HG03159 (cell line): ENCODE results near the gene COX5A.
A peak's percentile ranks its signal among the peaks of the same experiment; 100 is the strongest.

Experiments
- ATAC-seq: cut with Tn5 transposase; IDR thresholded peaks from one replicate; pipeline ENCODE4 v1.9.1; 2021; ENCODE audit warnings: mild to moderate bottlenecking, moderate library complexity; ENCODE audit not compliant: unreplicated experiment

The COX5A gene

DNA sequence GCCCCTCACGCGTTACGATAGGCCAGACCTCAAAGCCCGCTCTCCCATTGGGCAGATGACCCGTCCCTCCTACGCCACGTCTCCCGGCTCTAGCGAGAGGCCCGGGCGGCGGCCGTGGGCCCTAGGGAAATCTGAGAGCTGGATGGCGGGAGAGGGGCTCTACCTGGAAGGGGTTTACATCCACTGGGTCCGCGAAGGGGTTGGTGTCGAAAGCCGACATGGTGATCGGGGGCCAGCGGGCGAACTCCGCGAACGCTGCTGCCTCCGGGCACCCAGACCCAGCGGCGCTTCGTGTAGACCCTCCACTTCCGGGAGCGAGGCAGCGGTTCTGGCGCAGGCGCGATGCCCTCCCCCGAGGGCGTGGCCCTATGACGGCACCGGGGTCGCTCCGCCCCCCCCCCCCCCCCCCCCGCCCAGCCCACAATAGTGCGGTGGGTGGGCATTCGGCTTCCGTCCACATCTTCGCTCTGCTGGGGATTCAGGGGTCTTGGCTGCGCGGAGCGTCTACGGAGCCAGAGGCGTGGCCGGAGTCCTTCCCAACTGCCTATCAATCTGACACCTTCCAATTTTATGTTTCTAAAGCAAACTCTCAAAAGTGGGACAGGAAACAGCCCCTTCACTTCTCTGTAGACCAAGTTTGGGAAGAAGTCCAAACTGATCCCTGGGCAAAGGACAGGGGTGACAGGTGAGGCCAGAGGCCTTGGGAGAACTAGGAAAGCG, 64.7 kb downstream of the COX5A start, which contains the start of gene SCAMP2:
Gene SCAMP2, minus strand, starts transcription at position 330 of the 720 bp plus-strand sequence. Its CDS starts 110 bp downstream, at position 220.
- peak; percentile 79 for ATAC-seq

DNA sequence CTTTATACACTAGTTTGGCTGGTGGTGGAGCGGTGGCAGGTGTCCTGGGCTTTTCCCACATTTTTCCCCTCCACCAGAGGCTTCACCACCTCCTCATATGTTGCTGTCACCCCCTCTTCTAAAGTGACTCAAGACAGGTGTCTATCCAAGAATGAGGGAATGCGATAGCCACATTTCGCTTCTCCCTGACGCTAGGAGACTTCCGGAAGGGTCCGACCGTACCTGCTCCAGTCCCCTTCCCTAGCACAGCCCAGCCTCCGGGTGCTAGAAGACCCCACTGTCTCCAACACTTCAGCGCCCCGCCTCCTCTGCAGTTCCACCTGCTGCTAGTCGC, 65.2 kb downstream of the COX5A start:
- no peak for ATAC-seq

DNA sequence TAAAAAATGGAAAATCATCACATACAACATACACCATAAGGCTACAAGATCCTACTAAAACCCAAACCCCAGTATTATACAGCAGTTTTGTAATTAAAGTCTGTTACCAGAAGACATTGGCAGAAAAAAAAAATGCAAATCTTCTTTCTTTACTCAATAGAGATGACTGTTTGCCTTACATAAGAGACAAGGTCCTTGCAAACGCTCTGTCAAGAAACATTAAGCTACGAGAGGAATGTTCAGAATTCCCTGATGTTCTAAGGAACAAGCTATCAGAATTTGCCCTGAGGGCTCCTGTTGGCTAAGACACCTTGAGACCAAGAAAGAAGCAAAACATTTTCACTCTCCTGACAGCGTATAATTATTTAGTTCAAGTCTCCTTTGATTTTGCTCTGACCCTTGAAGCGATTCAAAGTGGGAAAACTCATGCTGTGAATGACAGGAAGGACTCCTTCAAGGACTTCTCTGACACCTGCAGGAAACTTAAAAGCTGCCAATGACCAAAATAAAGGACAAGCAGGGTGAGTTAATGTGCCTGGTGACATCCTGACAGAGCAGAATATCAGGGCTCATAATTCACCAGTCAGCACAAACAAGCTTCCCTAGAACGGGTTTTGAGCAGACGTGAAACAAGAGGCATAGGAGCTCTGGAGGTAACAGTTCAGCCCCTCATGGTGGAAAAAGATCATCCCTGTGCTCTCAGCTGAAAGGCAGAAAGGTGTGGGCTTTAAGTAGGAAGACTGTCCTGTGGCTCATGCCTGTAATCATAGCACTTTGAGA, 67.2 kb downstream of the COX5A start:
- no peak for ATAC-seq
